Suprapubic skin (tissue), 4 donors: ENCODE results near the gene TNIK. TPM values are rescaled to one million over a fixed set of nuclear protein-coding genes. Genes with fewer than 3 reads are reported as not detected.
"Not testable (repeated sequence)": the region's sequence is repeated elsewhere in the genome, so short reads cannot be mapped to it uniquely, and the experiment has no call there.

Experiments
- DNase-seq, 2 donors: peaks; one replicate each; pipeline ENCODE4 v3.0.0-alpha.2; 2019; ENCODE audit warnings: low spot score in 2 of 2
- H3K27ac ChIP-seq: fragments of 200-600 bp; sonication (generic); one replicate; pipeline ENCODE4 v1.5.1; 2019
- H3K27me3 ChIP-seq: fragments of 200-600 bp; sonication (generic); one replicate; pipeline ENCODE4 v1.5.1; 2019
- H3K36me3 ChIP-seq: fragments of 200-600 bp; sonication (generic); one replicate; pipeline ENCODE4 v1.5.1; 2019
- H3K4me1 ChIP-seq: fragments of 200-600 bp; sonication (generic); one replicate; pipeline ENCODE4 v1.5.1; 2019
- H3K4me3 ChIP-seq: fragments of 200-600 bp; sonication (generic); one replicate; pipeline ENCODE4 v1.5.1; 2019; ENCODE audit warnings: mild to moderate bottlenecking
- H3K9me3 ChIP-seq: fragments of 200-600 bp; sonication (generic); one replicate; pipeline ENCODE4 v1.5.1; 2019
- CTCF ChIP-seq, 2 donors: fragments of 200-600 bp in 1 of 2; fragments of 450-650 bp in 1 of 2; sonication (generic) in 1 of 2; IDR thresholded peaks; one replicate each; pipeline ENCODE4 v1.5.1; 2016 to 2019; ENCODE audit warnings: antibody characterized with exemption in 2 of 2, mild to moderate bottlenecking in 1 of 2, moderate library complexity in 1 of 2
- EP300 ChIP-seq: sonication (generic); formaldehyde crosslinking; IDR thresholded peaks from one replicate; pipeline ENCODE4 v1.6.1; 2017; ENCODE audit warnings: antibody characterized with exemption
- POLR2A ChIP-seq, 2 donors: fragments of 450-650 bp; IDR thresholded peaks; one replicate each; pipeline ENCODE4 v1.6.1; 2017; ENCODE audit warnings: antibody characterized with exemption in 2 of 2, mild to moderate bottlenecking in 2 of 2, moderate library complexity in 2 of 2
- POLR2AphosphoS5 ChIP-seq, 3 donors: sonication (generic); formaldehyde crosslinking; IDR thresholded peaks; one replicate each; pipeline ENCODE4 v1.6.1; 2017; ENCODE audit warnings: antibody characterized with exemption in 3 of 3
- WGBS: methylation state at CpG from one replicate; pipeline ENCODE4 v1.1.5; 2018; 5-methylcytosine and 5-hydroxymethylcytosine counted together
- total RNA-seq, 4 donors: library from RNA; depleted of rRNA; stranded (reverse); fragments of >200 nt; gene quantifications; one replicate each; pipeline ENCODE4 v1.1.0, GENCODE V29; 2016

Gene TNIK
- total RNA-seq, 4 donors from 2014 or later, result 2.0 to 4.3 (median 3.1) TPM

GRCh38 chr3:171295484-171296373 is 164.5 kb downstream of the TNIK start:
- 69% methylated on average over 5 of the region's 5 CpGs for WGBS
- H3K27me3 ChIP-seq, result no peaks in the 10 kb centered on the region
- H3K9me3 ChIP-seq, result no peaks in the 10 kb centered on the region
- TF ChIP-seq POLR2A (IDR thresholded peaks at IDR 0.05) (no peak), EP300 (no peak), CTCF (IDR thresholded peaks at IDR 0.05) (no peak), POLR2AphosphoS5 (IDR thresholded peaks at IDR 0.05) (no peak)
- no peaks in the 10 kb centered on the region for H3K4me1 ChIP-seq
- no peak overlapping the region for H3K4me3 ChIP-seq
- no peak overlapping the region for H3K27ac ChIP-seq
- no peaks in the 10 kb centered on the region for H3K36me3 ChIP-seq
- no peak for DNase-seq

DNA sequence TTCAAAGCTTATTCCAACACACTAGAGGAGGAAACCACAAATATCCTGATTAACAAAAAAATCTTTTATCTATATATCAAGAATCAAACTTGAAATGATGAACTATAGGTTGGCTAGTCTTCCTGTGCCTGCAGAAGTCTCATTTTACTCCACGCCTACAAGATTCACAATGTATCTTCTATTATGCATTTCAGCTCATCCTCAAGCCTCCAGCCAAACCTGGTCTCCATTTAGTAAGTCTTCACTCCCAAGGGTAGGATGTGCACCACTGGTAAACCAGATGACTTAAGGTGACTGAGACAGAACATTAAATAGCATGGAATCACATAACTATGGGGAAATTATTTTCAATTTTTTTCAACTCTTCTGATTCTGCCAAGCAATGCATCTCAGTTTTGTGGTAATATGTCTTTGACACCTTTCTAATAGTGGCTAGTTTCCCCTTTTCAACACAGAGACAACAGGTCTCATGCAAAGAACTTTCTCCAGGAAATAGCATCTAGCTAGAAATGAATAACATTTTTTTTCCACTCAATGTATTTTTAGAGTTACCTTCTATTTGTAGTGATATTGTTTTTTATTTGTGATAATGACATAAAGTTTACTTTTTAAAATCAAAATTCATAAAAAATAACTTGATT is 166.9 kb downstream of the TNIK start:
- TF ChIP-seq POLR2AphosphoS5 (IDR thresholded peaks at IDR 0.05) (no peak), EP300 (no peak), CTCF (IDR thresholded peaks at IDR 0.05) (no peak), POLR2A (IDR thresholded peaks at IDR 0.05) (no peak)
- no peaks in the 10 kb centered on the region for H3K9me3 ChIP-seq
- H3K4me3 ChIP-seq, result no peak overlapping the region
- WGBS, result 83% methylated on average over 1 of the region's 1 CpG
- no peak overlapping the region for H3K27ac ChIP-seq
- no peaks in the 10 kb centered on the region for H3K36me3 ChIP-seq
- H3K27me3 ChIP-seq, result no peaks in the 10 kb centered on the region
- DNase-seq, result no peak
- H3K4me1 ChIP-seq, result no peaks in the 10 kb centered on the region

DNA sequence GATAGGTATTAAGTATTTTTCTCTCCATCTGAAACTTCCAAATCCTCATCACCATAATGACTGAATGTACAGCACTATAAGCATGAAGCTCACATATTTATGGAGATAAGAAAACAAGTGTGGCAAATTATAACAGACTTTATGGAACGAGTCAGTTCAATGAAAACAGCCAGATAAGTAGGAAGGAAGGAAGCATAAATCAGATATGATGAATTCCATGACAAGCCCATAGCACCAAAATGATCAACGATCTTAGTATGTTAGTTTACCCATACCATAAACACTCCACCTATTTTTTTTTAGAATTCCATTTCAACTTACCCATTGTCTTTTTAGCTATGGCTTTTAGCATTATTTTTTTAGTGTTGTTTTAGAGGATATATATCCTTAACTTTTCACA is 169.5 kb downstream of the TNIK start:
- no peak for DNase-seq
- H3K27ac ChIP-seq, result no peak overlapping the region
- peaks cover 17% of the 10 kb centered on the region for H3K4me1 ChIP-seq
- H3K9me3 ChIP-seq, result no peaks in the 10 kb centered on the region
- H3K4me3 ChIP-seq, result no peak overlapping the region
- H3K27me3 ChIP-seq, result no peaks in the 10 kb centered on the region
- TF ChIP-seq EP300 (no peak), POLR2A (IDR thresholded peaks at IDR 0.05) (no peak), CTCF (IDR thresholded peaks at IDR 0.05) (no peak), POLR2AphosphoS5 (IDR thresholded peaks at IDR 0.05) (no peak)
- WGBS, result 24% methylated on average over 2 of the region's 2 CpGs
- H3K36me3 ChIP-seq, result no peaks in the 10 kb centered on the region

DNA sequence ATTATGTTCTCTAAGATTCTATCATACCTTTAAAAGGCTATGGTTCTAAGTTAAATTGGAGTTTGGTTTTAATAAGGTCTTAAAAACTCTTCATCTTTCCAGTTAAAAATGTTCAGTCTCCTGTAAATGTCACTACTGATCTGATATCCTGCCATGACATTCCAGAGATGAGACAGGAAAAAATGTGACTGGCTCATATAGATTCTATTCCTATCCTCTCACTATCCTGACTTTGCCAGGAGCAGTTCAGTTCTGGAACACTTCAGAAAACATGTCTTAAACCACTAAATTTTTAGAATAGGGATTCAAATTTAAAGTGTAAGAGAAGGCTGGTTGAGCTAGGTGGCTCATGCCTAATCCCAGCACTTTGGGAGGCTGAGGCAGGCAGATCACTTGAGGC is 170.9 kb downstream of the TNIK start:
- no peak overlapping the region for H3K4me3 ChIP-seq
- H3K27me3 ChIP-seq, result no peaks in the 10 kb centered on the region
- H3K9me3 ChIP-seq, result no peaks in the 10 kb centered on the region
- no peak overlapping the region for H3K27ac ChIP-seq
- DNase-seq, result no peak
- TF ChIP-seq POLR2AphosphoS5 (IDR thresholded peaks at IDR 0.05) (no peak), CTCF (IDR thresholded peaks at IDR 0.05) (no peak), POLR2A (IDR thresholded peaks at IDR 0.05) (no peak), EP300 (no peak)
- peaks cover 23% of the 10 kb centered on the region for H3K4me1 ChIP-seq
- H3K36me3 ChIP-seq, result no peaks in the 10 kb centered on the region

- not testable (repeated sequence) for H3K27me3 ChIP-seq, H3K27ac ChIP-seq, H3K4me3 ChIP-seq, H3K36me3 ChIP-seq, H3K9me3 ChIP-seq, DNase-seq
- peaks cover 32% of the 10 kb centered on the region for H3K4me1 ChIP-seq
- WGBS, result 97% methylated on average over 3 of the region's 3 CpGs
Measured at GRCh38 chr3:171287761-171288160, 172.4 kb downstream of the TNIK start.
